HepG2 (cell line): ENCODE measurements around the gene CELF2. TPM values are rescaled to one million over a fixed set of nuclear protein-coding genes. Genes with fewer than 3 reads are reported as not detected.

ENCODE experiments used
- ATAC-seq: fragments of 200-7000 bp; cut with Tn5 transposase; 3 replicates; pipeline ENCODE4 v1.9.1; 2020; ENCODE audit warnings: mild to moderate bottlenecking, moderate library complexity
- BruUV-seq: library from RNA; stranded (reverse); fragments of 400-500 nt; replicated peaks from 2 replicates; lab custom pipeline; 2021; lab: Mats Ljungman, UMichigan
- CTCF ChIA-PET: fragments of 300-600 bp; formaldehyde crosslinking; extraction: SDS; loops from one replicate; lab custom pipeline; 2021; ENCODE audit warnings: low total read pairs, inconsistent platforms, low intra/inter-chr PET ratio; lab: Yijun Ruan, JAX
- POLR2A ChIA-PET: fragments of 350-600 bp; sonication (Branson Sonifier 250); formaldehyde crosslinking; loops from one replicate; lab custom pipeline; 2020; ENCODE audit warnings: antibody characterized with exemption, inconsistent platforms; lab: Yijun Ruan, JAX
- DNase-seq: peaks from one replicate; pipeline ENCODE4 v3.0.0-alpha.2; 2015; ENCODE audit warnings: low spot score
- FAIRE-seq: peaks from 3 replicates; lab custom pipeline; 2011; peaks lifted over from hg19 to GRCh38; lab: Jason Lieb, UNC
- H2AFZ ChIP-seq: one replicate; pipeline ENCODE4 v1.6.1; 2011; ENCODE audit warnings: low read length, inconsistent platforms
- H3K27ac ChIP-seq: fragments of 300-600 bp; 3 replicates; pipeline ENCODE4 v1.8.0; 2011; ENCODE audit warnings: mixed run types, mild to moderate bottlenecking, mixed read lengths, low read length, inconsistent platforms; ENCODE audit not compliant: insufficient read depth; ENCODE audit errors: extremely low read length
- H3K27me3 ChIP-seq, 2 experiments: fragments of 200-600 bp in 1 of 2; 2 replicates in 1 of 2; 3 replicates in 1 of 2; pipeline versions ENCODE4 v1.6.0 to v1.8.0; 2011; ENCODE audit warnings: low read length in 2 of 2, mild to moderate bottlenecking in 2 of 2, moderate library complexity in 2 of 2, inconsistent platforms in 1 of 2; ENCODE audit not compliant: insufficient read depth in 2 of 2, control insufficient read depth in 1 of 2
- H3K36me3 ChIP-seq, 2 experiments: fragments of 200-600 bp in 1 of 2; replicated peaks in 1 of 2; 2 replicates in 1 of 2; 3 replicates in 1 of 2; pipeline versions ENCODE4 v1.5.1 to v1.8.0; 2011; ENCODE audit warnings: low read length in 2 of 2, inconsistent platforms in 1 of 2; ENCODE audit not compliant: insufficient read depth in 2 of 2, control insufficient read depth in 1 of 2
- H3K4me1 ChIP-seq: 2 replicates; pipeline ENCODE4 v1.5.1; 2012; ENCODE audit warnings: low read length, inconsistent platforms; ENCODE audit not compliant: insufficient read depth
- H3K4me2 ChIP-seq: 2 replicates; pipeline ENCODE4 v1.6.0; 2011; ENCODE audit warnings: low read depth, low read length, inconsistent platforms
- H3K4me3 ChIP-seq, 3 experiments: fragments of 200-600 bp in 1 of 3; sonication (generic), shearing (Covaris generic) in 1 of 3; replicated peaks in 1 of 3; 2 replicates each; pipeline ENCODE4 v1.5.1; 2011 to 2016; ENCODE audit warnings: low read length in 3 of 3, inconsistent platforms in 2 of 3, low read depth in 2 of 3, mild to moderate bottlenecking in 2 of 3, control low read depth in 1 of 3, mixed read lengths in 1 of 3; ENCODE audit not compliant: insufficient read depth in 1 of 3
- H3K79me2 ChIP-seq: one replicate; pipeline ENCODE4 v1.6.1; 2011; ENCODE audit warnings: low read length, inconsistent platforms; ENCODE audit not compliant: insufficient read depth
- H3K9ac ChIP-seq: 2 replicates; pipeline ENCODE4 v1.6.0; 2011; ENCODE audit warnings: mild to moderate bottlenecking, low read depth, low read length, inconsistent platforms; ENCODE audit not compliant: insufficient read depth
- H3K9me3 ChIP-seq: 2 replicates; pipeline ENCODE4 v1.5.1; 2012; ENCODE audit warnings: mild to moderate bottlenecking, low read length
- H4K20me1 ChIP-seq: 2 replicates; pipeline ENCODE4 v1.6.0; 2011; ENCODE audit warnings: inconsistent platforms, mild to moderate bottlenecking, low read length, moderate library complexity; ENCODE audit not compliant: insufficient read depth
- ADNP ChIP-seq: sonication (generic); formaldehyde crosslinking; IDR thresholded peaks from 2 replicates; pipeline ENCODE4 v1.4.0; 2020; ENCODE audit warnings: missing genetic modification reagents
- ATM ChIP-seq: fragments of 450-650 bp; IDR thresholded peaks from 2 replicates; pipeline ENCODE4 v1.7.1; 2017; ENCODE audit warnings: mild to moderate bottlenecking, borderline replicate concordance
- FOXK1 ChIP-seq: sonication (generic); formaldehyde crosslinking; IDR thresholded peaks from 2 replicates; pipeline ENCODE4 v1.4.0; 2020; ENCODE audit warnings: low read depth, missing genetic modification reagents, borderline replicate concordance
- GATAD2A ChIP-seq: IDR thresholded peaks from 2 replicates; pipeline ENCODE4 v1.6.1; 2016
- MLLT10 ChIP-seq: sonication (generic); formaldehyde crosslinking; IDR thresholded peaks from 2 replicates; pipeline ENCODE4 v1.4.0; 2020; ENCODE audit warnings: missing genetic modification reagents
- PHF5A ChIP-seq: IDR thresholded peaks from one replicate; pipeline ENCODE4 v1.6.1; 2018; ENCODE audit warnings: low read depth, missing genetic modification reagents; ENCODE audit not compliant: unreplicated experiment
- RAD51 ChIP-seq: fragments of 450-650 bp; IDR thresholded peaks from 2 replicates; pipeline ENCODE4 v1.6.1; 2016; ENCODE audit warnings: borderline replicate concordance
- RBAK ChIP-seq: sonication (generic); formaldehyde crosslinking; IDR thresholded peaks from 2 replicates; pipeline ENCODE4 v1.5.1; 2020; ENCODE audit warnings: mild to moderate bottlenecking, missing genetic modification reagents
- ZKSCAN8 ChIP-seq: IDR thresholded peaks from 2 replicates; pipeline ENCODE4 v1.6.1; 2016; ENCODE audit warnings: borderline replicate concordance, missing genetic modification reagents, missing compliant biosample characterization
- ZMAT3 ChIP-seq: sonication (generic); formaldehyde crosslinking; conservative IDR thresholded peaks from 2 replicates; pipeline ENCODE4 v1.7.0; 2021; ENCODE audit warnings: missing genetic modification reagents
- ZNF260 ChIP-seq: sonication (generic); formaldehyde crosslinking; IDR thresholded peaks from 2 replicates; pipeline ENCODE4 v1.4.0; 2020; ENCODE audit warnings: missing genetic modification reagents, low read depth, mild to moderate bottlenecking, borderline replicate concordance
- ZNF30 ChIP-seq: sonication (generic); formaldehyde crosslinking; IDR thresholded peaks from 2 replicates; pipeline ENCODE4 v1.5.0; 2020; ENCODE audit warnings: mild to moderate bottlenecking, missing genetic modification reagents
- ZNF672 ChIP-seq: sonication (generic); formaldehyde crosslinking; IDR thresholded peaks from 2 replicates; pipeline ENCODE4 v1.8.1; 2022; ENCODE audit warnings: missing genetic modification reagents
- WGBS: methylation state at CpG from one replicate; pipeline ENCODE4 v1.1.6; 2017; ENCODE audit warnings: low lambda C conversion rate; 5-methylcytosine and 5-hydroxymethylcytosine counted together
- in situ Hi-C: cut with HindIII; loops from 2 replicates; pipeline ENCODE4 v1.10.0; 2017; ENCODE audit warnings: low pct_unique_long_range_greater_than_20kb; ENCODE audit not compliant: extremely low pct_ligation_motif_present
- intact Hi-C: fragments of 100-400 bp; cut with micrococcal nuclease; formaldehyde crosslinking; loops from one replicate; pipeline ENCODE4 v1.10.0; 2022; ENCODE audit not compliant: unreplicated experiment
- polyA plus RNA-seq, 8 experiments: library from polyadenylated mRNA; depleted of rRNA in 3 of 8; stranded (reverse) in 7 of 8; unstranded in 1 of 8; fragments of >200 nt; fragmentation: Illumina TruSeq in 4 of 8; extraction: Trizol in 4 of 8; gene quantifications; 2 replicates each; pipeline versions ENCODE4 v1.2.1 to v1.2.3, GENCODE V29; 2011 to 2016; ENCODE audit warnings: low read depth in 4 of 8, missing spikeins in 1 of 8, mixed read lengths in 1 of 8; ENCODE audit not compliant: insufficient read depth in 1 of 8
- total RNA-seq, 5 experiments: library from RNA; depleted of rRNA; stranded (reverse); fragments of >200 nt; fragmentation: Illumina TruSeq; extraction: Trizol; gene quantifications; 2 replicates each; pipeline ENCODE4 v1.2.3, GENCODE V29; 2016; ENCODE audit warnings: low read depth in 1 of 5
- TF ChIP-seq, protein P1 (sequence below): IDR thresholded peaks from 2 replicates; pipeline ENCODE4 v1.6.1; 2016; ENCODE audit warnings: control low read depth
- TF ChIP-seq, protein P2 (sequence below): sonication (generic); formaldehyde crosslinking; IDR thresholded peaks from 2 replicates; pipeline ENCODE4 v1.4.0; 2020; ENCODE audit warnings: missing genetic modification reagents
- TF ChIP-seq, protein P3 (sequence below): sonication (generic); formaldehyde crosslinking; conservative IDR thresholded peaks from 2 replicates; pipeline ENCODE4 v1.4.0; 2020; ENCODE audit warnings: missing genetic modification reagents
- TF ChIP-seq, protein P4 (sequence below): sonication (generic); formaldehyde crosslinking; IDR thresholded peaks from 2 replicates; pipeline ENCODE4 v1.8.1; 2023; ENCODE audit warnings: missing genetic modification reagents, mild to moderate bottlenecking, borderline replicate concordance

The CELF2 gene
- total and polyA plus RNA-seq, 2 of the 13 experiments (the other 11 are each of a cell fraction or from before 2014, with no cell fraction given) = not detected

DNA sequence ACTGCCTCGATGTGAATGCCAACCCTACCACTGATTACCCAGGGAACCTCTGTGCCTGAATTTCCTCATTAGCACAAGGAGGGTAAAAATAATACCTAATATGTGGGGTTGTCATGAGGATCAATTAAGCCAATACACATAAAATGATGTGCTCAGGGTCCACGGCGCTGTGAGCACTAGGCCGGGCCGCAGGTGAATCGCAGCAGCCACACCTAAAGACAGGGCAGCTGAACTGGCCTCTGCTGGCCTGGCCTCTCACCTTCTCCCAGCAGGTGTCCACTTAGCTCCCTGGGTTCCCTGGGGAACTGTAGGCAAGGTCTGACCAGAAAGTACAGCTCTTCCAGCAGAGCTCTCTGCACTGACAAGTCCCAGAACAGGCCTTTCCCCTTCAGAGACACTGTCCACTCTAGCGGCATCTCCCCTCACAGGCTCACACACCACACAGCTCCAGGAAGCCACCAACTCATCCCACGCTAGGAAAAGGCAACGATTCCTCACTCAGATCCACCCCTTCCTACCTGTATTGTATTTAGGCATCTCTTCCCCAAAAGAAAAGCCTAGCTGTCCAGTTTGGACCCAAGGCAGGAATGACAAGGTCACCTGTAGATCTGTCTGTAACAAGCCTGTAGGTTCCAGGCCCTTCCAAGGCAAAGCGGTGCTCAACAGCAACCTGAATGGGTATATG, 320.6 kb downstream of the CELF2 start:
- ATAC-seq = no peak; the same call in 2 of the 3 replicates
- intact Hi-C loops (no loop called here), in situ Hi-C loops (no loop called here)
- DNase-seq = no peak
- Histone ChIP-seq H3K79me2 (no peaks in the 10 kb centered on the region), H4K20me1 (no peaks in the 10 kb centered on the region), H3K9ac (no peak overlapping the region)
- BruUV-seq = no TSS peak
- POLR2A ChIA-PET = no interaction called here
- 40% methylated on average over 9 of the region's 10 CpGs for WGBS
- TF ChIP-seq ADNP (CRISPR knock-in tag) = no peak
- TF ChIP-seq RAD51 = no peak
- no peak for TF ChIP-seq ZNF30
- TF ChIP-seq RBAK (CRISPR knock-in tag) = no peak
- TF ChIP-seq ZNF260 (CRISPR knock-in tag) = no peak
- TF ChIP-seq, protein P1, sequence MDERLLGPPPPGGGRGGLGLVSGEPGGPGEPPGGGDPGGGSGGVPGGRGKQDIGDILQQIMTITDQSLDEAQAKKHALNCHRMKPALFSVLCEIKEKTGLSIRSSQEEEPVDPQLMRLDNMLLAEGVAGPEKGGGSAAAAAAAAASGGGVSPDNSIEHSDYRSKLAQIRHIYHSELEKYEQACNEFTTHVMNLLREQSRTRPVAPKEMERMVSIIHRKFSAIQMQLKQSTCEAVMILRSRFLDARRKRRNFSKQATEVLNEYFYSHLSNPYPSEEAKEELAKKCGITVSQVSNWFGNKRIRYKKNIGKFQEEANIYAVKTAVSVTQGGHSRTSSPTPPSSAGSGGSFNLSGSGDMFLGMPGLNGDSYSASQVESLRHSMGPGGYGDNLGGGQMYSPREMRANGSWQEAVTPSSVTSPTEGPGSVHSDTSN (CRISPR knock-in tag) = no peak
- no peak for TF ChIP-seq GATAD2A
- TF ChIP-seq ZKSCAN8 (CRISPR knock-in tag) = no peak
- no peak for TF ChIP-seq ATM
- TF ChIP-seq, protein P2, sequence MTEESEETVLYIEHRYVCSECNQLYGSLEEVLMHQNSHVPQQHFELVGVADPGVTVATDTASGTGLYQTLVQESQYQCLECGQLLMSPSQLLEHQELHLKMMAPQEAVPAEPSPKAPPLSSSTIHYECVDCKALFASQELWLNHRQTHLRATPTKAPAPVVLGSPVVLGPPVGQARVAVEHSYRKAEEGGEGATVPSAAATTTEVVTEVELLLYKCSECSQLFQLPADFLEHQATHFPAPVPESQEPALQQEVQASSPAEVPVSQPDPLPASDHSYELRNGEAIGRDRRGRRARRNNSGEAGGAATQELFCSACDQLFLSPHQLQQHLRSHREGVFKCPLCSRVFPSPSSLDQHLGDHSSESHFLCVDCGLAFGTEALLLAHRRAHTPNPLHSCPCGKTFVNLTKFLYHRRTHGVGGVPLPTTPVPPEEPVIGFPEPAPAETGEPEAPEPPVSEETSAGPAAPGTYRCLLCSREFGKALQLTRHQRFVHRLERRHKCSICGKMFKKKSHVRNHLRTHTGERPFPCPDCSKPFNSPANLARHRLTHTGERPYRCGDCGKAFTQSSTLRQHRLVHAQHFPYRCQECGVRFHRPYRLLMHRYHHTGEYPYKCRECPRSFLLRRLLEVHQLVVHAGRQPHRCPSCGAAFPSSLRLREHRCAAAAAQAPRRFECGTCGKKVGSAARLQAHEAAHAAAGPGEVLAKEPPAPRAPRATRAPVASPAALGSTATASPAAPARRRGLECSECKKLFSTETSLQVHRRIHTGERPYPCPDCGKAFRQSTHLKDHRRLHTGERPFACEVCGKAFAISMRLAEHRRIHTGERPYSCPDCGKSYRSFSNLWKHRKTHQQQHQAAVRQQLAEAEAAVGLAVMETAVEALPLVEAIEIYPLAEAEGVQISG (CRISPR knock-in tag) = no peak
- TF ChIP-seq PHF5A (CRISPR knock-in tag) = no peak
- TF ChIP-seq ZNF672 (CRISPR knock-in tag) = no peak
- TF ChIP-seq, protein P3, sequence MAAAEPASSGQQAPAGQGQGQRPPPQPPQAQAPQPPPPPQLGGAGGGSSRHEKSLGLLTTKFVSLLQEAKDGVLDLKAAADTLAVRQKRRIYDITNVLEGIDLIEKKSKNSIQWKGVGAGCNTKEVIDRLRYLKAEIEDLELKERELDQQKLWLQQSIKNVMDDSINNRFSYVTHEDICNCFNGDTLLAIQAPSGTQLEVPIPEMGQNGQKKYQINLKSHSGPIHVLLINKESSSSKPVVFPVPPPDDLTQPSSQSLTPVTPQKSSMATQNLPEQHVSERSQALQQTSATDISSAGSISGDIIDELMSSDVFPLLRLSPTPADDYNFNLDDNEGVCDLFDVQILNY (CRISPR knock-in tag) = no peak
- no peak for TF ChIP-seq FOXK1 (CRISPR knock-in tag)
- TF ChIP-seq, protein P4, sequence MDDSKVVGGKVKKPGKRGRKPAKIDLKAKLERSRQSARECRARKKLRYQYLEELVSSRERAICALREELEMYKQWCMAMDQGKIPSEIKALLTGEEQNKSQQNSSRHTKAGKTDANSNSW = no peak
- TF ChIP-seq MLLT10 (CRISPR knock-in tag) = no peak
- TF ChIP-seq ZMAT3 (CRISPR knock-in tag) = no peak
- TF ChIP-seq, all 625 proteins: peak for 0
- H3K27ac ChIP-seq = no peak overlapping the region
- no peaks in the 10 kb centered on the region for H3K36me3 ChIP-seq
- CTCF ChIA-PET = no interaction called here
- no peaks in the 10 kb centered on the region for H3K9me3 ChIP-seq
- no peak overlapping the region for H3K4me2 ChIP-seq
- H2AFZ ChIP-seq = no peak overlapping the region
- peaks cover 5 to 46% of the 10 kb centered on the region in 2 experiments; a peak in 4 of 5 replicates for H3K27me3 ChIP-seq
- no peaks in the 10 kb centered on the region for H3K4me1 ChIP-seq
- no peak overlapping the region for H3K4me3 ChIP-seq
- FAIRE-seq = no peak
